HepG2 (cell line): Measurements from ENCODE around the gene B3GALNT2. TPM values are rescaled to one million over a fixed set of nuclear protein-coding genes. Genes with fewer than 3 reads are reported as not detected.

Source experiments
- CBX5 ChIP-seq: sonication (generic); formaldehyde crosslinking; IDR thresholded peaks from 2 replicates; pipeline ENCODE4 v1.4.0; 2020; ENCODE audit warnings: missing genetic modification reagents, borderline replicate concordance
- DPF2 ChIP-seq: sonication (generic); formaldehyde crosslinking; IDR thresholded peaks from 2 replicates; pipeline ENCODE4 v1.4.0; 2020; ENCODE audit warnings: mild to moderate bottlenecking, low read depth, missing genetic modification reagents, borderline replicate concordance
- GABPA ChIP-seq, 2 experiments: IDR thresholded peaks; 2 replicates each; pipeline ENCODE4 v1.6.1; 2011 to 2016; ENCODE audit warnings: low read depth in 2 of 2, low read length in 1 of 2, missing biosample characterization in 1 of 2, missing genetic modification characterization in 1 of 2
- GFI1 ChIP-seq: sonication (generic); formaldehyde crosslinking; IDR thresholded peaks from 2 replicates; pipeline ENCODE4 v1.5.0; 2020; ENCODE audit warnings: missing genetic modification reagents, mild to moderate bottlenecking, borderline replicate concordance
- SMAD3 ChIP-seq: sonication (generic); formaldehyde crosslinking; IDR thresholded peaks from 2 replicates; pipeline ENCODE4 v1.4.0; 2020; ENCODE audit warnings: missing genetic modification reagents
- TBX3 ChIP-seq: fragments of 450-650 bp; IDR thresholded peaks from 2 replicates; pipeline ENCODE4 v1.6.1; 2017; ENCODE audit warnings: antibody characterized with exemption, mild to moderate bottlenecking, inconsistent platforms, borderline replicate concordance
- ZC3H13 ChIP-seq: sonication (generic); formaldehyde crosslinking; IDR thresholded peaks from 2 replicates; pipeline ENCODE4 v1.8.1; 2023; ENCODE audit warnings: mild to moderate bottlenecking, missing genetic modification reagents, moderate library complexity
- ZFP37 ChIP-seq: sonication (generic); formaldehyde crosslinking; IDR thresholded peaks from 2 replicates; pipeline ENCODE4 v1.4.0; 2020; ENCODE audit warnings: missing genetic modification reagents, borderline replicate concordance
- ZNF124 ChIP-seq: sonication (generic); formaldehyde crosslinking; IDR thresholded peaks from 2 replicates; pipeline ENCODE4 v1.4.0; 2020; ENCODE audit warnings: missing genetic modification reagents
- ZNF441 ChIP-seq: sonication (generic); formaldehyde crosslinking; IDR thresholded peaks from 2 replicates; pipeline ENCODE4 v1.7.0; 2021; ENCODE audit warnings: missing genetic modification reagents, borderline replicate concordance
- polyA plus RNA-seq, 8 experiments: library from polyadenylated mRNA; depleted of rRNA in 3 of 8; stranded (reverse) in 7 of 8; unstranded in 1 of 8; fragments of >200 nt; fragmentation: Illumina TruSeq in 4 of 8; extraction: Trizol in 4 of 8; gene quantifications; 2 replicates each; pipeline versions ENCODE4 v1.2.1 to v1.2.3, GENCODE V29; 2011 to 2016; ENCODE audit warnings: low read depth in 4 of 8, missing spikeins in 1 of 8, mixed read lengths in 1 of 8; ENCODE audit not compliant: insufficient read depth in 1 of 8
- total RNA-seq, 5 experiments: library from RNA; depleted of rRNA; stranded (reverse); fragments of >200 nt; fragmentation: Illumina TruSeq; extraction: Trizol; gene quantifications; 2 replicates each; pipeline ENCODE4 v1.2.3, GENCODE V29; 2016; ENCODE audit warnings: low read depth in 1 of 5
- TF ChIP-seq, protein P1 (sequence below): sonication (generic); formaldehyde crosslinking; IDR thresholded peaks from 2 replicates; pipeline ENCODE4 v1.4.0; 2020; ENCODE audit warnings: missing genetic modification reagents, borderline replicate concordance
- TF ChIP-seq, protein P2 (sequence below): sonication (generic); formaldehyde crosslinking; IDR thresholded peaks from 2 replicates; pipeline ENCODE4 v1.5.0; 2020; ENCODE audit warnings: missing genetic modification reagents, mild to moderate bottlenecking, borderline replicate concordance
- TF ChIP-seq, protein P3 (sequence below): IDR thresholded peaks from 2 replicates; pipeline ENCODE4 v1.6.1; 2016; ENCODE audit warnings: control low read depth
- TF ChIP-seq, protein P4 (sequence below): sonication (generic); formaldehyde crosslinking; IDR thresholded peaks from 2 replicates; pipeline ENCODE4 v1.5.1; 2020; ENCODE audit warnings: mild to moderate bottlenecking, moderate library complexity, missing genetic modification reagents
- TF ChIP-seq, protein P5 (sequence below): sonication (generic); formaldehyde crosslinking; IDR thresholded peaks from 2 replicates; pipeline ENCODE4 v1.4.0; 2020; ENCODE audit warnings: mild to moderate bottlenecking, missing genetic modification reagents

The B3GALNT2 gene
- total and polyA plus RNA-seq, 2 of the 13 experiments (the other 11 are each of a cell fraction or from before 2014, with no cell fraction given), result 16.5 to 28.9 TPM

DNA sequence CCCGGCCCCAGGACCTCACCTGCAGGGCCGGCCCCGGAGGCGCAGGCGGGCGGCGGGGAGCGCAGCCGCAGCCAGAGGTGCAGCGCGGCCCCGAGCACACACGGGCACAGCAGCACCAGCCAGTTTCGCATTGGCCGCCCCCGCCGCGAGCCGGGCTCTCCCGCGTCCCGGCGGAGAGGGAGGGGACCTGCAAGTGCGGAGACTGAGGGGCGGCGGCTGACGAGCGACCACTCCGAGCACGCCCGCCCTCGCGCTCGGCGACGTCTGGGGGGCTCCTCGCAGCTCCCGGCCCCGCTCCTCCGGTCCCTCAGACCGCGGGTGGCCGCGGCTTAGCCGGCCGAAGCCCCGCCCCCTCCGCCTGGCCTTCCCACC lies at the start of gene B3GALNT2 (continued):
- TF ChIP-seq, protein P1, sequence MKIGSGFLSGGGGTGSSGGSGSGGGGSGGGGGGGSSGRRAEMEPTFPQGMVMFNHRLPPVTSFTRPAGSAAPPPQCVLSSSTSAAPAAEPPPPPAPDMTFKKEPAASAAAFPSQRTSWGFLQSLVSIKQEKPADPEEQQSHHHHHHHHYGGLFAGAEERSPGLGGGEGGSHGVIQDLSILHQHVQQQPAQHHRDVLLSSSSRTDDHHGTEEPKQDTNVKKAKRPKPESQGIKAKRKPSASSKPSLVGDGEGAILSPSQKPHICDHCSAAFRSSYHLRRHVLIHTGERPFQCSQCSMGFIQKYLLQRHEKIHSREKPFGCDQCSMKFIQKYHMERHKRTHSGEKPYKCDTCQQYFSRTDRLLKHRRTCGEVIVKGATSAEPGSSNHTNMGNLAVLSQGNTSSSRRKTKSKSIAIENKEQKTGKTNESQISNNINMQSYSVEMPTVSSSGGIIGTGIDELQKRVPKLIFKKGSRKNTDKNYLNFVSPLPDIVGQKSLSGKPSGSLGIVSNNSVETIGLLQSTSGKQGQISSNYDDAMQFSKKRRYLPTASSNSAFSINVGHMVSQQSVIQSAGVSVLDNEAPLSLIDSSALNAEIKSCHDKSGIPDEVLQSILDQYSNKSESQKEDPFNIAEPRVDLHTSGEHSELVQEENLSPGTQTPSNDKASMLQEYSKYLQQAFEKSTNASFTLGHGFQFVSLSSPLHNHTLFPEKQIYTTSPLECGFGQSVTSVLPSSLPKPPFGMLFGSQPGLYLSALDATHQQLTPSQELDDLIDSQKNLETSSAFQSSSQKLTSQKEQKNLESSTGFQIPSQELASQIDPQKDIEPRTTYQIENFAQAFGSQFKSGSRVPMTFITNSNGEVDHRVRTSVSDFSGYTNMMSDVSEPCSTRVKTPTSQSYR (CRISPR knock-in tag), result no peak
- peak; percentile 30; the same call in 1 of the 2 replicates for TF ChIP-seq ZC3H13 (CRISPR knock-in tag)
- TF ChIP-seq SMAD3, result no peak
- TF ChIP-seq, protein P2, sequence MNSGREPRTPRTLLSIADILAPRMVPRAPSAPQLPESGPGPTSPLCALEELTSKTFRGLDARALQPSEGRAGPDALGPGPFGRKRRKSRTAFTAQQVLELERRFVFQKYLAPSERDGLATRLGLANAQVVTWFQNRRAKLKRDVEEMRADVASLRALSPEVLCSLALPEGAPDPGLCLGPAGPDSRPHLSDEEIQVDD, result 0 out of 2 replicates have a peak, but pooled peaks have one; percentile 25
- no peak for TF ChIP-seq GFI1
- no peak for TF ChIP-seq CBX5 (CRISPR knock-in tag)
- TF ChIP-seq, protein P3, sequence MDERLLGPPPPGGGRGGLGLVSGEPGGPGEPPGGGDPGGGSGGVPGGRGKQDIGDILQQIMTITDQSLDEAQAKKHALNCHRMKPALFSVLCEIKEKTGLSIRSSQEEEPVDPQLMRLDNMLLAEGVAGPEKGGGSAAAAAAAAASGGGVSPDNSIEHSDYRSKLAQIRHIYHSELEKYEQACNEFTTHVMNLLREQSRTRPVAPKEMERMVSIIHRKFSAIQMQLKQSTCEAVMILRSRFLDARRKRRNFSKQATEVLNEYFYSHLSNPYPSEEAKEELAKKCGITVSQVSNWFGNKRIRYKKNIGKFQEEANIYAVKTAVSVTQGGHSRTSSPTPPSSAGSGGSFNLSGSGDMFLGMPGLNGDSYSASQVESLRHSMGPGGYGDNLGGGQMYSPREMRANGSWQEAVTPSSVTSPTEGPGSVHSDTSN (CRISPR knock-in tag), result no peak
- TF ChIP-seq ZNF124, result no peak
- TF ChIP-seq, protein P4, sequence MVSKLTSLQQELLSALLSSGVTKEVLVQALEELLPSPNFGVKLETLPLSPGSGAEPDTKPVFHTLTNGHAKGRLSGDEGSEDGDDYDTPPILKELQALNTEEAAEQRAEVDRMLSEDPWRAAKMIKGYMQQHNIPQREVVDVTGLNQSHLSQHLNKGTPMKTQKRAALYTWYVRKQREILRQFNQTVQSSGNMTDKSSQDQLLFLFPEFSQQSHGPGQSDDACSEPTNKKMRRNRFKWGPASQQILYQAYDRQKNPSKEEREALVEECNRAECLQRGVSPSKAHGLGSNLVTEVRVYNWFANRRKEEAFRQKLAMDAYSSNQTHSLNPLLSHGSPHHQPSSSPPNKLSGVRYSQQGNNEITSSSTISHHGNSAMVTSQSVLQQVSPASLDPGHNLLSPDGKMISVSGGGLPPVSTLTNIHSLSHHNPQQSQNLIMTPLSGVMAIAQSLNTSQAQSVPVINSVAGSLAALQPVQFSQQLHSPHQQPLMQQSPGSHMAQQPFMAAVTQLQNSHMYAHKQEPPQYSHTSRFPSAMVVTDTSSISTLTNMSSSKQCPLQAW (CRISPR knock-in tag), result no peak
- TF ChIP-seq GABPA (IDR thresholded peaks at IDR 0.05; ENCODE audit: low read depth, low read length), result no peak
- no peak for TF ChIP-seq GABPA (CRISPR knock-in tag; IDR thresholded peaks at IDR 0.05; ENCODE audit: low read depth)
- TF ChIP-seq ZNF441, result no peak
- no peak for TF ChIP-seq ZFP37
- 0 out of 2 replicates have a peak, but pooled peaks have one; percentile 14 for TF ChIP-seq DPF2 (CRISPR knock-in tag)
- no peak for TF ChIP-seq TBX3
- TF ChIP-seq, protein P5, sequence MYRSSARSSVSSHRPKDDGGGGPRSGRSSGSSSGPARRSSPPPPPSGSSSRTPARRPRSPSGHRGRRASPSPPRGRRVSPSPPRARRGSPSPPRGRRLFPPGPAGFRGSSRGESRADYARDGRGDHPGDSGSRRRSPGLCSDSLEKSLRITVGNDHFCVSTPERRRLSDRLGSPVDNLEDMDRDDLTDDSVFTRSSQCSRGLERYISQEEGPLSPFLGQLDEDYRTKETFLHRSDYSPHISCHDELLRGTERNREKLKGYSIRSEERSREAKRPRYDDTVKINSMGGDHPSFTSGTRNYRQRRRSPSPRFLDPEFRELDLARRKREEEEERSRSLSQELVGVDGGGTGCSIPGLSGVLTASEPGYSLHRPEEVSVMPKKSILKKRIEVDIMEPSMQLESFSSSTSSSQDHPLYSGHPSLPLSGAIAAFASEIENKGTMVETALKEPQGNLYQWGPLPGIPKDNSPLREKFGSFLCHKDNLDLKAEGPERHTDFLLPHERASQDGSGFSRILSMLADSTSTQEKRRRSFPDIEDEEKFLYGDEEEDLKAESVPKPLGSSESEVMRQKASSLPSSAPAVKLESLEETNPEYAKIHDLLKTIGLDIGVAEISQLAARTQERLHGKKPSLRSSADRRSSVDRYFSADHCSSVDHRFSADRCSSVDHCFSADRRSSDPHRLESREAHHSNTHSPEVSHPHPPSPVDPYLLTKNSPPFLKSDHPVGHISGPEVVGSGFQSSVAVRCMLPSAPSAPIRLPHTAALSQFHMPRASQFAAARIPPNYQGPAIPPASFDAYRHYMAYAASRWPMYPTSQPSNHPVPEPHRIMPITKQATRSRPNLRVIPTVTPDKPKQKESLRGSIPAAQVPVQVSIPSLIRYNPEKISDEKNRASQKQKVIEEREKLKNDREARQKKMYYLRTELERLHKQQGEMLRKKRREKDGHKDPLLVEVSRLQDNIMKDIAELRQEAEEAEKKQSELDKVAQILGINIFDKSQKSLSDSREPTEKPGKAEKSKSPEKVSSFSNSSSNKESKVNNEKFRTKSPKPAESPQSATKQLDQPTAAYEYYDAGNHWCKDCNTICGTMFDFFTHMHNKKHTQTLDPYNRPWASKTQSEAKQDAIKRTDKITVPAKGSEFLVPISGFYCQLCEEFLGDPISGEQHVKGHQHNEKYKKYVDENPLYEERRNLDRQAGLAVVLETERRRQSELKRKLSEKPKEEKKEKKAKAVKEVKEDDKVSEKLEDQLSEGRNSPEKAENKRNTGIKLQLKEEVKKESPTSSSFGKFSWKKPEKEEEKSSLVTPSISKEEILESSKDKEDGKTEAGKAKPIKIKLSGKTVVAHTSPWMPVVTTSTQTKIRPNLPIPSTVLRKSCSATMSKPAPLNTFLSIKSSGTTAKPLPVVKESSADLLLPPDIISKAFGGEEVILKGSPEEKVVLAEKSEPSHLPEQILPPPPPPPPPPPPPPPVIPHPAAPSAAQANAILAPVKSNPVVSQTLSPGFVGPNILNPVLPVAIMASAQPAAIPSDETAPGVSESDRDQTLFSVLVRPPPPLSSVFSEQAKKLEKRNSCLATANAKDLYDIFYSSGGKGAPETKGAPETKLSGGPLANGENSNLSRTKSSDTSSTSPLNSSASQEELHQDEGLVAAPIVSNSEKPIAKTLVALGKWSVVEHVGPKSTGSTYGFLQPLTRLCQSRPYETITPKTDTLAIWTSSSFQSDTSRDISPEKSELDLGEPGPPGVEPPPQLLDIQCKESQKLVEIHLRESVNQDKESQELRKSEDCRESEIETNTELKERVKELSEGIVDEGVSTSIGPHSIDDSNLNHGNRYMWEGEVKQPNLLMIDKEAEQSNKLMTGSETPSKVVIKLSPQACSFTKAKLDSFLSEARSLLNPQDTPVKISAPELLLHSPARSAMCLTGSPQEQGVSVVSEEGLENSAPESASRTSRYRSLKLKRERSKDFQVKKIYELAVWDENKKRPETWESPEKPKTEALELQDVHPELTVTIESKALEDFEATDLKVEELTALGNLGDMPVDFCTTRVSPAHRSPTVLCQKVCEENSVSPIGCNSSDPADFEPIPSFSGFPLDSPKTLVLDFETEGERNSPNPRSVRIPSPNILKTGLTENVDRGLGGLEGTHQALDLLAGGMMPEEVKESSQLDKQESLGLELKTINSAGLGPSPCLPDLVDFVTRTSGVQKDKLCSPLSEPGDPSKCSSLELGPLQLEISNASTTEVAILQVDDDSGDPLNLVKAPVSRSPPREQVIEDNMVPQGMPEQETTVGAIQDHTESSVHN (CRISPR knock-in tag), result no peak
